CD4-positive, alpha-beta T cell treated with Interleukin-12 subunit alpha and Interleukin-12 subunit beta, for 1 hour (primary cell): ENCODE data around the gene ESYT2.
"Not testable (repeated sequence)": the region's sequence is repeated elsewhere in the genome, so short reads cannot be mapped to it uniquely, and the experiment has no call there.

Experiments
- DNase-seq: peaks from one replicate; pipeline ENCODE4 v3.0.0-alpha.2; 2020

The ESYT2 gene

GRCh38 chr7:158829342-158830210 is at the start of gene ESYT2:
ESYT2 (minus strand) TSS chr7:158829509; CDS start chr7:158829418, 91 bp downstream.
- DNase-seq = peak; percentile 99

- DNase-seq = not testable (repeated sequence)
Measured at GRCh38 chr7:158878151-158879079, 49.1 kb upstream of the ESYT2 start.

GRCh38 chr7:158876984-158877383 is 47.7 kb upstream of the ESYT2 start:
- DNase-seq = no peak

- no peak for DNase-seq
Measured at GRCh38 chr7:158869876-158870275, 40.6 kb upstream of the ESYT2 start.

- DNase-seq = no peak
Measured at GRCh38 chr7:158868764-158869410, 39.6 kb upstream of the ESYT2 start.

GRCh38 chr7:158867214-158867984 is 38.1 kb upstream of the ESYT2 start:
- no peak for DNase-seq

- DNase-seq = no peak
Measured at GRCh38 chr7:158865977-158866376, 36.7 kb upstream of the ESYT2 start.

GRCh38 chr7:158865462-158865922 is 36.2 kb upstream of the ESYT2 start:
- DNase-seq = no peak

- DNase-seq = no peak
Measured at GRCh38 chr7:158864833-158865232, 35.5 kb upstream of the ESYT2 start.

GRCh38 chr7:158864507-158864820 is 35.2 kb upstream of the ESYT2 start:
- no peak for DNase-seq

GRCh38 chr7:158863611-158864506 is 34.5 kb upstream of the ESYT2 start:
- DNase-seq = peak; percentile 27

- DNase-seq = peak; percentile 23
Measured at GRCh38 chr7:158862985-158863610, 33.8 kb upstream of the ESYT2 start.

GRCh38 chr7:158861936-158862704 is 32.8 kb upstream of the ESYT2 start:
- DNase-seq = no peak

- DNase-seq = no peak
Measured at GRCh38 chr7:158861004-158861787, 31.9 kb upstream of the ESYT2 start.

- DNase-seq = no peak
Measured at GRCh38 chr7:158860394-158860793, 31.1 kb upstream of the ESYT2 start.

- DNase-seq = no peak
Measured at GRCh38 chr7:158858592-158859503, 29.5 kb upstream of the ESYT2 start.

- no peak for DNase-seq
Measured at GRCh38 chr7:158856883-158857668, 27.8 kb upstream of the ESYT2 start.
